Muscle layer of colon (tissue), 2 donors: Measurements from ENCODE around the gene KATNBL1.

Experiments used
- H3K27ac ChIP-seq: one replicate; pipeline ENCODE4 v1.7.0; 2013; ENCODE audit warnings: low read depth, mild to moderate bottlenecking, low read length, moderate library complexity
- H3K27me3 ChIP-seq, 2 donors: one replicate each; pipeline ENCODE4 v1.7.0; 2013; ENCODE audit warnings: low read length in 2 of 2, mild to moderate bottlenecking in 2 of 2; ENCODE audit not compliant: insufficient read depth in 2 of 2, control insufficient read depth in 1 of 2
- H3K36me3 ChIP-seq: one replicate; pipeline ENCODE4 v1.7.0; 2013; ENCODE audit warnings: mild to moderate bottlenecking, low read length; ENCODE audit not compliant: insufficient read depth
- H3K4me1 ChIP-seq: one replicate; pipeline ENCODE4 v1.7.0; 2013; ENCODE audit warnings: mild to moderate bottlenecking, low read length; ENCODE audit not compliant: insufficient read depth
- H3K4me3 ChIP-seq, 2 donors: one replicate each; pipeline ENCODE4 v1.7.0; 2013; ENCODE audit warnings: low read length in 2 of 2, low read depth in 1 of 2, mild to moderate bottlenecking in 1 of 2, moderate library complexity in 1 of 2
- H3K9ac ChIP-seq: one replicate; pipeline ENCODE4 v1.7.0; 2013; ENCODE audit warnings: low read length
- H3K9me3 ChIP-seq: one replicate; pipeline ENCODE4 v1.7.0; 2013; ENCODE audit warnings: mild to moderate bottlenecking, low read length
- donor health status: abdominal sarcoma.
- donor health status: Adenocarcinoma of cecum.

KATNBL1 gene

GRCh38 chr15:34209421-34210282 is at the start of gene KATNBL1:
TSS of gene KATNBL1 (minus strand) at chr15:34210096. CDS start at chr15:34163676, 46,420 bp downstream.
- Histone ChIP-seq H3K4me1 (peaks cover 10% of the 10 kb centered on the region), H3K36me3 (no peaks in the 10 kb centered on the region), H3K9ac (peak within 1 kb of the TSS; percentile 50), H3K4me3 (peak within 1 kb of the TSS; percentile 46), H3K27me3 (no peaks in the 10 kb centered on the region), H3K9me3 (no peaks in the 10 kb centered on the region), H3K27ac (peak within 1 kb of the TSS; percentile 80)

GRCh38 chr15:34259566-34259965 is 49.7 kb upstream of the KATNBL1 start:
- Histone ChIP-seq H3K36me3 (peaks cover 15% of the 10 kb centered on the region), H3K27me3 (no peaks in the 10 kb centered on the region), H3K27ac (no peak overlapping the region), H3K4me1 (no peaks in the 10 kb centered on the region), H3K9ac (no peak overlapping the region), H3K4me3 (no peak overlapping the region), H3K9me3 (no peaks in the 10 kb centered on the region)

GRCh38 chr15:34258151-34258550 is 48.3 kb upstream of the KATNBL1 start:
- no peak overlapping the region for H3K4me3 ChIP-seq
- H3K36me3 ChIP-seq, result peaks cover 26% of the 10 kb centered on the region
- H3K9ac ChIP-seq, result no peak overlapping the region
- H3K27ac ChIP-seq, result no peak overlapping the region
- no peaks in the 10 kb centered on the region for H3K4me1 ChIP-seq
- no peaks in the 10 kb centered on the region for H3K9me3 ChIP-seq
- H3K27me3 ChIP-seq, result no peaks in the 10 kb centered on the region

- no peaks in the 10 kb centered on the region for H3K27me3 ChIP-seq
- H3K4me3 ChIP-seq, result no peak overlapping the region
- H3K27ac ChIP-seq, result no peak overlapping the region
- H3K36me3 ChIP-seq, result peaks cover 58% of the 10 kb centered on the region
- H3K9ac ChIP-seq, result no peak overlapping the region
- H3K4me1 ChIP-seq, result no peaks in the 10 kb centered on the region
- no peaks in the 10 kb centered on the region for H3K9me3 ChIP-seq
Measured at GRCh38 chr15:34252545-34252944, 42.6 kb upstream of the KATNBL1 start.

- Histone ChIP-seq H3K4me3 (no peak overlapping the region), H3K27me3 (no peaks in the 10 kb centered on the region), H3K36me3 (peaks cover 55% of the 10 kb centered on the region), H3K9me3 (no peaks in the 10 kb centered on the region), H3K27ac (no peak overlapping the region), H3K4me1 (no peaks in the 10 kb centered on the region), H3K9ac (no peak overlapping the region)
Measured at GRCh38 chr15:34248190-34248589, 38.3 kb upstream of the KATNBL1 start.

- no peaks in the 10 kb centered on the region for H3K4me1 ChIP-seq
- no peaks in the 10 kb centered on the region for H3K27me3 ChIP-seq
- peaks cover 42% of the 10 kb centered on the region for H3K36me3 ChIP-seq
- H3K4me3 ChIP-seq, result no peak overlapping the region
- no peak overlapping the region for H3K27ac ChIP-seq
- no peaks in the 10 kb centered on the region for H3K9me3 ChIP-seq
- no peak overlapping the region for H3K9ac ChIP-seq
Measured at GRCh38 chr15:34246276-34246976, 36.5 kb upstream of the KATNBL1 start.

GRCh38 chr15:34243226-34243625 is 33.3 kb upstream of the KATNBL1 start:
- H3K9ac ChIP-seq, result no peak overlapping the region
- H3K4me3 ChIP-seq, result no peak overlapping the region
- no peaks in the 10 kb centered on the region for H3K27me3 ChIP-seq
- no peaks in the 10 kb centered on the region for H3K4me1 ChIP-seq
- H3K9me3 ChIP-seq, result no peaks in the 10 kb centered on the region
- no peak overlapping the region for H3K27ac ChIP-seq
- peaks cover 48% of the 10 kb centered on the region for H3K36me3 ChIP-seq

GRCh38 chr15:34242331-34242710 is 32.4 kb upstream of the KATNBL1 start:
- Histone ChIP-seq H3K4me1 (no peaks in the 10 kb centered on the region), H3K27me3 (no peaks in the 10 kb centered on the region), H3K4me3 (no peak overlapping the region), H3K9ac (no peak overlapping the region), H3K9me3 (no peaks in the 10 kb centered on the region), H3K36me3 (peaks cover 54% of the 10 kb centered on the region), H3K27ac (no peak overlapping the region)

- Histone ChIP-seq H3K9ac (no peak overlapping the region), H3K27ac (no peak overlapping the region), H3K4me3 (no peak overlapping the region), H3K27me3 (no peaks in the 10 kb centered on the region), H3K36me3 (peaks cover 61% of the 10 kb centered on the region), H3K9me3 (no peaks in the 10 kb centered on the region), H3K4me1 (no peaks in the 10 kb centered on the region)
Measured at GRCh38 chr15:34241376-34242330, 31.8 kb upstream of the KATNBL1 start.

- Histone ChIP-seq H3K36me3 (peaks cover 70% of the 10 kb centered on the region), H3K27me3 (no peaks in the 10 kb centered on the region), H3K9ac (no peak overlapping the region), H3K4me3 (no peak overlapping the region), H3K9me3 (no peaks in the 10 kb centered on the region), H3K27ac (no peak overlapping the region), H3K4me1 (no peaks in the 10 kb centered on the region)
Measured at GRCh38 chr15:34240537-34240936, 30.6 kb upstream of the KATNBL1 start.
